Suprapubic skin (tissue), 4 donors: Measurements from ENCODE around the gene DNAH2. TPM values are rescaled to one million over a fixed set of nuclear protein-coding genes. Genes with fewer than 3 reads are reported as not detected.
A peak's percentile ranks its signal among the peaks of the same experiment; 100 is the strongest.

ENCODE experiments used
- DNase-seq, 2 donors: peaks; one replicate each; pipeline ENCODE4 v3.0.0-alpha.2; 2019; ENCODE audit warnings: low spot score in 2 of 2
- H3K27ac ChIP-seq: fragments of 200-600 bp; sonication (generic); one replicate; pipeline ENCODE4 v1.5.1; 2019
- H3K27me3 ChIP-seq: fragments of 200-600 bp; sonication (generic); one replicate; pipeline ENCODE4 v1.5.1; 2019
- H3K36me3 ChIP-seq: fragments of 200-600 bp; sonication (generic); one replicate; pipeline ENCODE4 v1.5.1; 2019
- H3K4me1 ChIP-seq: fragments of 200-600 bp; sonication (generic); one replicate; pipeline ENCODE4 v1.5.1; 2019
- H3K4me3 ChIP-seq: fragments of 200-600 bp; sonication (generic); one replicate; pipeline ENCODE4 v1.5.1; 2019; ENCODE audit warnings: mild to moderate bottlenecking
- H3K9me3 ChIP-seq: fragments of 200-600 bp; sonication (generic); one replicate; pipeline ENCODE4 v1.5.1; 2019
- CTCF ChIP-seq, 2 donors: fragments of 200-600 bp in 1 of 2; fragments of 450-650 bp in 1 of 2; sonication (generic) in 1 of 2; IDR thresholded peaks; one replicate each; pipeline ENCODE4 v1.5.1; 2016 to 2019; ENCODE audit warnings: antibody characterized with exemption in 2 of 2, mild to moderate bottlenecking in 1 of 2, moderate library complexity in 1 of 2
- EP300 ChIP-seq: sonication (generic); formaldehyde crosslinking; IDR thresholded peaks from one replicate; pipeline ENCODE4 v1.6.1; 2017; ENCODE audit warnings: antibody characterized with exemption
- POLR2A ChIP-seq, 2 donors: fragments of 450-650 bp; IDR thresholded peaks; one replicate each; pipeline ENCODE4 v1.6.1; 2017; ENCODE audit warnings: antibody characterized with exemption in 2 of 2, mild to moderate bottlenecking in 2 of 2, moderate library complexity in 2 of 2
- POLR2AphosphoS5 ChIP-seq, 3 donors: sonication (generic); formaldehyde crosslinking; IDR thresholded peaks; one replicate each; pipeline ENCODE4 v1.6.1; 2017; ENCODE audit warnings: antibody characterized with exemption in 3 of 3
- WGBS: methylation state at CpG from one replicate; pipeline ENCODE4 v1.1.5; 2018; 5-methylcytosine and 5-hydroxymethylcytosine counted together
- total RNA-seq, 4 donors: library from RNA; depleted of rRNA; stranded (reverse); fragments of >200 nt; gene quantifications; one replicate each; pipeline ENCODE4 v1.1.0, GENCODE V29; 2016

The DNAH2 gene
- total RNA-seq, 4 donors from 2014 or later = 0.08 to 0.19 TPM; not detected in 2

GRCh38 chr17:7707858-7708750 lies 9.4 kb upstream of the DNAH2 start:
- 88% methylated on average over 22 of the region's 22 CpGs for WGBS
- Histone ChIP-seq H3K9me3 (no peaks in the 10 kb centered on the region), H3K27me3 (peaks cover 51% of the 10 kb centered on the region), H3K36me3 (no peaks in the 10 kb centered on the region), H3K27ac (no peak overlapping the region), H3K4me1 (peaks cover 20% of the 10 kb centered on the region), H3K4me3 (no peak overlapping the region)
- no peak for TF ChIP-seq CTCF (IDR thresholded peaks at IDR 0.05)
- no peak for TF ChIP-seq POLR2AphosphoS5 (IDR thresholded peaks at IDR 0.05)
- TF ChIP-seq EP300 = no peak
- no peak for TF ChIP-seq POLR2A (IDR thresholded peaks at IDR 0.05)
- peak in 1 of 2 donors; percentile 51 for DNase-seq

- TF ChIP-seq CTCF (IDR thresholded peaks at IDR 0.05) (no peak), POLR2A (IDR thresholded peaks at IDR 0.05) (no peak), POLR2AphosphoS5 (IDR thresholded peaks at IDR 0.05) (no peak), EP300 (no peak)
- peaks cover 14% of the 10 kb centered on the region for H3K4me1 ChIP-seq
- peaks cover 55% of the 10 kb centered on the region for H3K27me3 ChIP-seq
- no peaks in the 10 kb centered on the region for H3K36me3 ChIP-seq
- no peak overlapping the region for H3K4me3 ChIP-seq
- no peaks in the 10 kb centered on the region for H3K9me3 ChIP-seq
- WGBS = 81% methylated on average over 2 of the region's 11 CpGs
- peak in 1 of 2 donors; percentile 57 for DNase-seq
- H3K27ac ChIP-seq = no peak overlapping the region
Measured at GRCh38 chr17:7709031-7709430, 8.5 kb upstream of the DNAH2 start.

- no peak for DNase-seq
- Histone ChIP-seq H3K9me3 (no peaks in the 10 kb centered on the region), H3K27ac (no peak overlapping the region), H3K4me1 (peaks cover 2% of the 10 kb centered on the region), H3K27me3 (peaks cover 53% of the 10 kb centered on the region), H3K4me3 (no peak overlapping the region), H3K36me3 (no peaks in the 10 kb centered on the region)
- WGBS = 80% methylated on average over 7 of the region's 7 CpGs
- TF ChIP-seq POLR2A (IDR thresholded peaks at IDR 0.05) = no peak
- no peak for TF ChIP-seq EP300
- no peak for TF ChIP-seq POLR2AphosphoS5 (IDR thresholded peaks at IDR 0.05)
- TF ChIP-seq CTCF (IDR thresholded peaks at IDR 0.05) = no peak
Measured at GRCh38 chr17:7710301-7710700, 7.2 kb upstream of the DNAH2 start.

- DNase-seq = no peak
- Histone ChIP-seq H3K36me3 (no peaks in the 10 kb centered on the region), H3K9me3 (no peaks in the 10 kb centered on the region), H3K4me3 (no peak overlapping the region), H3K4me1 (peaks cover 3% of the 10 kb centered on the region), H3K27ac (no peak overlapping the region), H3K27me3 (peaks cover 53% of the 10 kb centered on the region)
- WGBS = 73% methylated on average over 7 of the region's 7 CpGs
- peak in 1 of 2 donors; percentile 22 for TF ChIP-seq CTCF (IDR thresholded peaks at IDR 0.05)
- TF ChIP-seq POLR2AphosphoS5 (IDR thresholded peaks at IDR 0.05) = no peak
- TF ChIP-seq POLR2A (IDR thresholded peaks at IDR 0.05) = no peak
- no peak for TF ChIP-seq EP300
Measured at GRCh38 chr17:7711051-7711755, 6.3 kb upstream of the DNAH2 start.
